HG03378 (cell line): Measurements from ENCODE around the gene KCNQ1OT1.

Experiments
- ATAC-seq: cut with Tn5 transposase; IDR thresholded peaks from one replicate; pipeline ENCODE4 v1.9.1; 2021; ENCODE audit warnings: mild to moderate bottlenecking, moderate library complexity; ENCODE audit not compliant: unreplicated experiment

Gene KCNQ1OT1

DNA sequence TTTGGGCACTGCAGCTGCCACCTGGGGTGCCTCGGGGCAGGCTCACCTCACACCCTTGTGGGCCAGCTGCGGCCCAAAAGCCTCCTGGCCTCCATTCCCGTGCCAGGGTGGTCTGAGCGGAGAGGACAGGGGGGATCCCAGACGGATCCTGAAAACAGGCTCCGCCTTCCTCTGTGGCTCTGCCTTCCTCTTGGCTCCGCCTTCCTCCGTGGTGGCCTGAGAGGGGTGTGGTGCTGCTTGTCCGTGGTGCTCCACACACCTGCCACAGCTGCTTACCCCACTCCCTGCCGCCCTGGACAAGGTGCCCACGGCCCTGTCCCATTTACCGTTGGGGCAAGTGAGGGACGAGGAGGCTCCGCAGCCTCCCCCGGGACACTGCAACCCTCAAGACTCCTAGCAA, 23.2 kb upstream of the KCNQ1OT1 start:
- ATAC-seq: no peak

DNA sequence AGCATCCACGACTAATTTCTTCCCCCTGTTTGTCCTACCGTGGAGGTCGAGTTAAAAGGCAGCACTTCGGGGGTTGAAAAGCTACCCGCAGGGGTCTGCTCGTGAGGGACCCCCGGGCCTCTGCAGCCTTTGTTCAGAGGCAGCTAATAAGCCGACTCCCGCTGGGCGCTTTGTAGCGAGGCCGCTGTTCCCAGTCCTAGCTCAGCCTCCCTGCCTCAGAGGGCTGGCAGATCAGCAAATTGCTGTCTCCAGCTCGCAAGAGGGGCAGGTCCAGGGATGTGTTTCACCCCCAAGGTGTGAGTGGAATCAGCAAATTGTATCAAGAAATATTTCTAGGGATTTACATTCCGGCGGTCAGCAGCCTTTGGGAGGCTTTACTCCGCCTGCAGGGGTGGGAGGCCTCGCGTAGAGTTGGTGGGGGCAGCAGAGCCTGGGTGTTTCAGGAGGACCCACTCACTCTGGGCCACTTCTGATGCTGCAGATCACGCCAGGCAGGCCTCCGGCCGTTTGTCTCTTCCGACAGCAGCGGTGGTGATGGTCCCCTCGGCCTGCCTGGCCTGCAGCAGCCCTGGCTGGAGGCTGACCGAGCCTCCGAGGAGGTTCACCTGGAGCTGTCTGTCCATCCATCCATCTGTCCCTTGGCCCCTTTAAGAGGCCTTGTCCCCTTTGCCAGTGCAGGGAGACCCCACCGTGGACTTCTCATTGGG, 21.6 kb upstream of the KCNQ1OT1 start:
- ATAC-seq: no peak

- no peak for ATAC-seq
These were observed 20.2 kb upstream of the KCNQ1OT1 start for GRCh38 chr11:2719831-2720590.

- ATAC-seq: no peak
These were observed 19.1 kb upstream of the KCNQ1OT1 start for GRCh38 chr11:2718817-2719438.

DNA sequence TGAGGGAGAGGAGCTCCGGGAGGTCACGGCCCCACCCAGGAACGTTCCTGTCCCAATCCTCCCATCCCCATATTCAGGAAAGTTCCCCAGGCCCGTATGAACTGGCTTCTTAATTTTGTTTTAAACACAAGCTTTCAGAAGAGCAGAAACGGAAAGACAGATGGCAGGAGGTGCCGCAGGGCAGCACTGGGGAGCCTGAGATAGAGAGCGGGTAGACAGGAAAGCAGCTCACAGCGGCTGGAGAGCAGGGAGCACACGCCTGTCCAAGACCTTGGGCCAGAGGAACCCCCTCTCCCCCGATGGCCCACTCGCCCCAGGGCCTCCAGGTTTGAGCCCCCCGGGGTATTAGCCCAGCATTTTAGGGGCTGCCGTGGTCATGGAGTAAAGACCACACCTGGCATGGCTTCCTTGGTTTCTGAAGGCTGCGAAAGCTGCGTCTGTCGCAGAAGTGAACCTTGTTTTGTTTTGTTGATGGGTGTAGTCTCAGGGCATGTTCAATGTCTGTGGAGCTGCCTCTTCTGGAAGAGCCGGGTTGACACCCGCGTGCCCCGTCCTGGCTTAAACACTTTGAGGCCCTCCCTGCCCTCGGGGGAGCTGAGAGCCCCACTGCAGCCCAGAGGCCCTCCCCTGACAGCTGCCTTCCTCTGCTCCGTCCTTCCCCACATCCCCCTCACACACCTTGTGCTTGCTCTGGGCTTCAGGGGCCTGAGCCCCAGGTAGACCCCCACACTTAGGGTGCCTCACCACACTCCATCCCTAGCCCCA, 17.9 kb upstream of the KCNQ1OT1 start:
- no peak for ATAC-seq

DNA sequence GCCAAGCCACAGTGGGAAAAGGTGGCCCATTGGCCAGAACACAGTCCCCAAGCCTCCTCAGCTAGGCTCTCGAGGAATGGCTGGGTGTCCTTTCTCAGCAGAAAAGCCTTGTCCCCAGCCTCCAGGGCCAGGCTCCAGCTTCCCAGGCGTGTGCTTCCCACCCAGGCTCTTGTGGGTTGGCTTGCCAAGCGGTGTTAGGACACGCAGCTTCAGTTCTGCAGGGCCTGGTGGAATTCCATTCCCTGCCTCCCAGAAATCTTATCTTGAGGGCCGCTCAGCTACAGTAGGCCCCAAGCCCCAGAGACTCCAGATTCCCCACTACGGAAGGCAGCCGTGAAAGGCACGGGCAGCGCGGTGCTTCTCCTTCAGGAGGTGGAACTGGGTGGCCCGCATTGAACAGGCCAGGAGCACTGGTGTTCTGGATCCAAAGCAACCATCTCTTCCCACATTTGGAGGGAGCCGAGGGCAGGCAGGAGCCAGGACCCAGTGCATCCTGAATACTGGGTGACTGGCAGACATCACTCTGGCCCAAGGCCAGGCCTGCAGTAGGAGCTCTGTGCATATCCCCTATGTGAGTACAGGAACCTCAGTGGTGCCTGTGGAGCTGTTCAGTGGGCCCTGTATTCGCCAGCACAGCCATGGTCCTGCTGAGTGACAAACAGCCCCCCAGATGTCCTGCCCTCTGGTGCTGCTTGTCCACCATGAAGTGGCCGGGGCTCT, 16.7 kb upstream of the KCNQ1OT1 start:
- ATAC-seq: no peak

GRCh38 chr11:2715716-2716350, 16.0 kb upstream of the KCNQ1OT1 start:
- no peak for ATAC-seq

DNA sequence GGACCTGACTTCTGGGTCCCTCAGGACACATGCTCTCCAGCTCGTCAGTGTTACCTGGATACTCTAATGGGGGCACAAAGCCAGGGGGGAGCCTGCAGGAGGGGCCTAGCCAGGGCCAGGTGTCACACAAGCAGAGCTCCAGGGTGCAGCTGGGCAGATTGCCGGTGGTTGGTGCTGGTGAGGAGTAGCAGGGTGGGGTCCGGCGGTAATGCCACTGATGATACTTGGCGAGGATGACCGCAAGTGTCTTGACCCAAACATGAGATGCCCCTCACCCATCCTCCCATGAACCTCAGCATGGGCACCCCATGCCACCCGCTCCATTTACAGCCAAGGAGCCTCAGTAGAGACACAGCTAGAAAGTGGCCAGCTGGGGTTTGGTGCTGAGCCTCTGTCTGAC, 15.1 kb upstream of the KCNQ1OT1 start:
- ATAC-seq: no peak

DNA sequence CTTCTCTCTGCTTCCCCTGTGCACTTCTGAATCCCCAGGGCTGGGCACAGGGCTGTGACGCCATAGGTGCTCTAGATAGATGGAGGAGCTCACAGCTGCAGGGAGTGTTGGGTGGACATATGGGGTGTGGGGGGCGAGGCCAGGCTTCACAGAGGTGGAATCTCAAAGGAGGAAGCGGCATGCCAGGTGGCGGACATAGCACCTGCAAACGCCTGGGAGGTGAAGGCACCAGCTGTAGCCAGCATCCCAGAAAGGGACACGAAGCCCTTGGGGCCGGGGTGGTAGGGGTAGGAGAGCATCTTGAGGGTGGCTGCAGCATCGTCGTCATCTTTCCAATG, 14.6 kb upstream of the KCNQ1OT1 start:
- ATAC-seq: no peak

- ATAC-seq: no peak
These were observed 14.1 kb upstream of the KCNQ1OT1 start for GRCh38 chr11:2713661-2714462.

DNA sequence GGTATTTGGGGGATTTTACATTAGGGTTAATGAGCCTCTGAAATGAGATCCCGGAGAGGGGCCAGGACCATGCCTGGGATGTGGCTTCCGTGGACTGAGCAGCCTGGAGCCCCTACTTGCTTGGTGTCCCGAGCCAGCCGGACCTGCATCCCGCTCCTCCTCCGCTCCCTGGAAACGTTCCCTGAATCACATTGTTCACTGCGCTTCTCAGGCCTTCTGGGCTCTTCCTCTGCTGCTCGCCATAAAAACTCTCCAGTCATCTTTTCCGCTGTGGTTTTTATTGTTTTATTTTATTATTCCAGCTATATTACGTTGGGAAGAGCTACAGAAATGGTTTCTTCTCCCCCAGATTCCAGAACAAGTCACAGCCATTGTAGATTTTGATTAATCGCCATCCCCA, 13.3 kb upstream of the KCNQ1OT1 start:
- ATAC-seq: no peak

DNA sequence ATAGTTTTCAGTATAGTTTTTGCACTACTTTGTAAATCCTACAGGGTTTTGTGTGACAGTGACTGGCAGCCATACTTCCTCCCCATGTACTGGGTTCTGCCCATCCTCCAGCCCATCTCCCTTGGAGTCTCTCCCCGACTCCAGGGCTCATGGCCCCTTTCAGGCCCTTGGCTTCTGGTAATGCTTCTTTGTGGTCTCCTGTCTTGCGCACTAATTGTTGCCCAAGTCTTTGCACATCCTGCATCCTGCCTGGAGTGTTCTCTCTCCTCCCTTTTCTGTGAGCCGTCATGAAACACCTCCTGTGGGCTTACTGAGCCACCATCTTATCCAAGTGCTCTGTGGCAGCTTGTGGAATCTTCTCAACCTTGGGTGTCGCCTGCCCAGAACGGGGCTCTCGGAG, 11.4 kb upstream of the KCNQ1OT1 start:
- ATAC-seq: no peak

DNA sequence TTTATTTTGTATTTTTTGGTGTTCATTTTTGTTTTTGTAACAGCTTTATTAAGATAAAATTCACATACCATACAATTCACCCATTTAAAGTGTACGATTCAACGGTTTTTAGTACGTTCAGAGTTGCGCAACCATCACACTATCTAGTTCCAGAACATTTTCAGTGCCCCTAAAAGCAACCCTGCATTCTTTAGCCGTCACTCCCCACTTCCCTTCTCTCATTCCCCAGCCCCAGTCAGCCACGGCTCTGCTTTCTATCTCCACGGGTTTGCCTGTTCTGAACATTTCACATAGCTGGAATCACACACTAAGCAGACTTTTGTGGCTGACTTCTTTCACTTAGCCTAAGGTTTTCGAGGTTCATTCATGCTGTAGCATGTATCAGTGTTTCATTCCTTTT, 9.6 kb upstream of the KCNQ1OT1 start:
- no peak for ATAC-seq

DNA sequence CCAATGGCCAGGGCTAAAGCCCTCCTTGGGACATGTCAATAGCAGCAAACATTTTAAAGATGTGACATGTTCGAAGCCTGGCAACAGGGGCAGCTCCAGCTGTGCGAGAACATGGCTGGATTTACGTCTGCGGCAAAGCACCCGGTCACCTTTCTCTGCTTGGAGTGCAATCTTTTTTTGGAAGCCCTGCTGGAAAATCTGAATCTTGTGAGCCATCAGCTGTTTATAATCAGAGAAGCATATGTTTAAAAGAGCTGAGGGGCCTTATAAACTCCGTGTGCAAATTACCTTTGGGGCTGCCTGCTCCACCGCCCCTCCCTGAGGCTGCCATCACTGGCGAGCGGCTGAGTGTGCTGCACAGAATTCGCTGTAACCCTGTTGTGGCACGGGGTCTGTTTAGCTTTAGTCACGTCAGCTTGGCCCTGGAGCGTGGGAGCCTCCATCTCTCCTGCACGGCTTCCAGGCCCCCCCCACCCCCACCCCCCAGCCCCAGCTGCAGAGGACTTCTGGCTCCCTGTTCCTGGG, 9.0 kb upstream of the KCNQ1OT1 start:
- no peak for ATAC-seq

GRCh38 chr11:2708151-2708581, 8.4 kb upstream of the KCNQ1OT1 start:
- no peak for ATAC-seq

DNA sequence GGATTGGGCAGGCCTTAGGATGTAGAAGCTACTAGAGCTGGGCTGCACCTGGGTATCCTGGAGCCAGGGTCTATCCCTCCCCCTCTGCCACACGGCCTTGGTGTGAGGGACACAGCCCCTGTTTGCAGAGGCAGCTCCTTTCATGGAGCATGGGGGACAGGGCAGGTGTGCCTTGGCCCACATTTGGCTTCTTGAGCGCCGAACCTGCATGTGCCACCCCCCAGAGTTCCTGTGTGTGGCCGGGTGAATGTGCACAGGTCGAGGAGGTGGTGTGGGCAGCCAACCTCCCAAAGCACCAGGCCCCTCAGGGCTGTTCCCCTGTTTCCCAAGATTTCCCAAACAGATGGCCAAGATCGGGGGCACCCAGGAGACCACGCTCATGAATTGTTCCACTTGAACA, 7.9 kb upstream of the KCNQ1OT1 start:
- ATAC-seq: no peak

GRCh38 chr11:2706321-2706720, 6.5 kb upstream of the KCNQ1OT1 start:
- ATAC-seq: no peak

GRCh38 chr11:2704896-2705606, 5.3 kb upstream of the KCNQ1OT1 start:
- ATAC-seq: no peak

- no peak for ATAC-seq
These were observed 4.6 kb upstream of the KCNQ1OT1 start for GRCh38 chr11:2704356-2704755.
